GM19372 (cell line): Measurements from ENCODE around the gene TMPRSS11D.

ENCODE experiments used
- ATAC-seq: cut with Tn5 transposase; IDR thresholded peaks from one replicate; pipeline ENCODE4 v1.9.1; 2021; ENCODE audit warnings: mild to moderate bottlenecking, low read depth, moderate library complexity; ENCODE audit not compliant: unreplicated experiment

The TMPRSS11D gene

DNA sequence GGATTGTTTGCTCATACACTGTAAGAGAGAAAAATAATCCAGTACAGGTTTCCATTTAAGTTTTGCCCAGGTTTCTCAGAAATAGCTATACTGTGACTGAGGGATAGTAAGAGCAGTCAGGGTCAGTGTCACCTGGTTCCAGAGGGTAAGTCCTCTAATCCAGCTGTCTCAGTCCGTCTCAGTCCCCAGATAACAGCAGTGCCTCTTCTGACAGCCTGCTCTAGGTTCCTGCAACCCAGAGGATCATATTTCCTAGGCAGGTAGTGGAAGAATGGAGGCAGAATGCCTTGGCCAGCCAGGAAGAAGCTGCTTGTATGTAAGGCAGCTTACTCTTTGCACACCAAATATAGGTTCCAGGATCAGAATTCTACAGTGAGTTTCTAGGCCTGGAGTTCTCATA lies 107.1 kb downstream of the TMPRSS11D start:
- ATAC-seq = no peak
